Gastroesophageal sphincter (tissue), 4 donors: ENCODE results near the gene PRKAR2A. TPM values are rescaled to one million over a fixed set of nuclear protein-coding genes. Genes with fewer than 3 reads are reported as not detected.
A peak's percentile ranks its signal among the peaks of the same experiment; 100 is the strongest.
"Not testable (repeated sequence)": the region's sequence is repeated elsewhere in the genome, so short reads cannot be mapped to it uniquely, and the experiment has no call there.

ENCODE experiments used
- ATAC-seq: fragments of 150-250 bp; one replicate; pipeline ENCODE4 v1.9.1; 2016; ENCODE audit warnings: mild to moderate bottlenecking, moderate library complexity
- H3K27ac ChIP-seq, 4 donors: fragments of 200-600 bp; sonication (generic) in 3 of 4; 1 replicate in 3 of 4; 2 replicates in 1 of 4; pipeline ENCODE4 v1.5.1; 2016 to 2019
- H3K27me3 ChIP-seq: fragments of 200-600 bp; sonication (generic); one replicate; pipeline ENCODE4 v1.5.1; 2019
- H3K36me3 ChIP-seq, 2 donors: fragments of 200-600 bp; sonication (generic); one replicate each; pipeline ENCODE4 v1.5.1; 2019; ENCODE audit warnings: control low read depth in 1 of 2
- H3K4me1 ChIP-seq, 3 donors: fragments of 200-600 bp; sonication (generic); 1 replicate in 2 of 3; 2 replicates in 1 of 3; pipeline ENCODE4 v1.5.1; 2016 to 2019; ENCODE audit warnings: control low read depth in 2 of 3
- H3K4me3 ChIP-seq, 2 donors: fragments of 200-600 bp; sonication (generic); one replicate each; pipeline ENCODE4 v1.5.1; 2019; ENCODE audit warnings: mild to moderate bottlenecking in 1 of 2, moderate library complexity in 1 of 2
- H3K9me3 ChIP-seq, 3 donors: fragments of 200-600 bp; sonication (generic); one replicate each; pipeline ENCODE4 v1.5.1; 2017 to 2019; ENCODE audit warnings: control low read depth in 2 of 3
- EP300 ChIP-seq: sonication (generic); formaldehyde crosslinking; IDR thresholded peaks from one replicate; pipeline ENCODE4 v1.6.1; 2017; ENCODE audit warnings: antibody characterized with exemption, mild to moderate bottlenecking
- POLR2A ChIP-seq, 2 donors: fragments of 450-650 bp; IDR thresholded peaks; one replicate each; pipeline ENCODE4 v1.6.1; 2017; ENCODE audit warnings: antibody characterized with exemption in 2 of 2, mild to moderate bottlenecking in 2 of 2, moderate library complexity in 1 of 2
- POLR2AphosphoS5 ChIP-seq: sonication (generic); formaldehyde crosslinking; IDR thresholded peaks from one replicate; pipeline ENCODE4 v1.6.1; 2017; ENCODE audit warnings: antibody characterized with exemption
- WGBS, 2 donors: methylation state at CpG; one replicate each; pipeline ENCODE4 v1.1.5; 2018; ENCODE audit warnings: low coverage in 1 of 2; 5-methylcytosine and 5-hydroxymethylcytosine counted together
- total RNA-seq, 4 donors: library from RNA; depleted of rRNA; stranded (reverse); fragments of >200 nt; gene quantifications; one replicate each; pipeline ENCODE4 v1.1.0, GENCODE V29; 2016
- TF ChIP-seq, protein P1 (sequence below), 4 experiments: fragments of 200-600 bp in 2 of 4; fragments of 450-650 bp in 2 of 4; sonication (generic) in 1 of 4; IDR thresholded peaks; one replicate each; pipeline ENCODE4 v1.5.1; 2017 to 2019; ENCODE audit warnings: antibody characterized with exemption in 4 of 4, mild to moderate bottlenecking in 2 of 4, moderate library complexity in 2 of 4

PRKAR2A gene
- total RNA-seq, 4 donors from 2014 or later: 33.7 to 45.0 (median 44.0) TPM

DNA sequence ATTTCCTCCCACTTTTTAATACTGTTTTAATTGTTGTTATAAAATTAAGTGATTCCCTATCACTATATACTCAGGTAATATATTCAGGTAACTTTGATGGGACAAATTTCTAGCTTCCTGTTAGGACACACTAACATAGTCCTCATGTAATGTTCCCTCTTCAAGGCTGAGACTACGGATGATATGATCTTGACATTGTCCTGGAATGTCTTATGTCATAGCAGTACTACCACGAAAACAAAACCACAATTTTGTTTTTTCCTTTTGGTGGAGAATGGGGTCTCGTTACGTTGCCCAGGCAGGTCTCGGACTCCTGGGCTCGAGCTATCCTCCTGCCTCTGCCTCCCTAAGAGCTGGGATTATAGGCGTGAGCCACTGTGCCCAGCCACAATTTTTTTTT is 103.9 kb downstream of the PRKAR2A start:
- Histone ChIP-seq H3K4me3 (no peak overlapping the region), H3K9me3 (no peaks in the 10 kb centered on the region), H3K27ac (no peak overlapping the region), H3K36me3 (peaks cover 0 to 26% of the 10 kb centered on the region in 2 donors), H3K27me3 (no peaks in the 10 kb centered on the region), H3K4me1 (peaks cover 0 to 48% (median 19%) of the 10 kb centered on the region in 3 donors)
- 70 to 95% methylated on average over 3 to 7 of the region's 7 CpGs for WGBS, 2 donors
- no peak for TF ChIP-seq POLR2A (IDR thresholded peaks at IDR 0.05)
- TF ChIP-seq EP300: no peak
- TF ChIP-seq POLR2AphosphoS5: no peak
- TF ChIP-seq, protein P1, sequence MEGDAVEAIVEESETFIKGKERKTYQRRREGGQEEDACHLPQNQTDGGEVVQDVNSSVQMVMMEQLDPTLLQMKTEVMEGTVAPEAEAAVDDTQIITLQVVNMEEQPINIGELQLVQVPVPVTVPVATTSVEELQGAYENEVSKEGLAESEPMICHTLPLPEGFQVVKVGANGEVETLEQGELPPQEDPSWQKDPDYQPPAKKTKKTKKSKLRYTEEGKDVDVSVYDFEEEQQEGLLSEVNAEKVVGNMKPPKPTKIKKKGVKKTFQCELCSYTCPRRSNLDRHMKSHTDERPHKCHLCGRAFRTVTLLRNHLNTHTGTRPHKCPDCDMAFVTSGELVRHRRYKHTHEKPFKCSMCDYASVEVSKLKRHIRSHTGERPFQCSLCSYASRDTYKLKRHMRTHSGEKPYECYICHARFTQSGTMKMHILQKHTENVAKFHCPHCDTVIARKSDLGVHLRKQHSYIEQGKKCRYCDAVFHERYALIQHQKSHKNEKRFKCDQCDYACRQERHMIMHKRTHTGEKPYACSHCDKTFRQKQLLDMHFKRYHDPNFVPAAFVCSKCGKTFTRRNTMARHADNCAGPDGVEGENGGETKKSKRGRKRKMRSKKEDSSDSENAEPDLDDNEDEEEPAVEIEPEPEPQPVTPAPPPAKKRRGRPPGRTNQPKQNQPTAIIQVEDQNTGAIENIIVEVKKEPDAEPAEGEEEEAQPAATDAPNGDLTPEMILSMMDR (IDR thresholded peaks at IDR 0.05): no peak
- ATAC-seq: no peak

DNA sequence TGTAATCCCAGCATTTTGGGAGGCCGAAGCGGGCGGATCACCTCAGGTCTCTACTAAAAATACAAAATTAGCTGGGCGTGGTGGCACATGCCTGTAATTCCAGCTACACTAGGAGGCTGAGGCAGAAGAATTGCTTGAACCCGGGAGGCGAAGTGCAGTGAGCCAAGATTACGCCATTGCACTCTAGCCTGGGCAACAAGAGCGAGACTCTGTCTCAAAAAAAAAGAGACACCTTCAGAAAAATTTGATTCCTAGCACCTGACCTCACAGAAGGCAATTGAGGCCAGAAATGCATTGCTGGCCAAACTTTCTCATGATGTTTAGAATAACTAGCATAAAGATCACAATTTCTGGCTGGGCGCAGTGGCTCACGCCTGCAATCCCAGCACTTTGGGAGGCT is 106.4 kb downstream of the PRKAR2A start:
- peaks cover 0 to 52% (median 28%) of the 10 kb centered on the region in 3 donors for H3K4me1 ChIP-seq
- 96 to 100% methylated on average over 3 to 10 of the region's 10 CpGs for WGBS, 2 donors
- H3K27me3 ChIP-seq: not testable (repeated sequence)

DNA sequence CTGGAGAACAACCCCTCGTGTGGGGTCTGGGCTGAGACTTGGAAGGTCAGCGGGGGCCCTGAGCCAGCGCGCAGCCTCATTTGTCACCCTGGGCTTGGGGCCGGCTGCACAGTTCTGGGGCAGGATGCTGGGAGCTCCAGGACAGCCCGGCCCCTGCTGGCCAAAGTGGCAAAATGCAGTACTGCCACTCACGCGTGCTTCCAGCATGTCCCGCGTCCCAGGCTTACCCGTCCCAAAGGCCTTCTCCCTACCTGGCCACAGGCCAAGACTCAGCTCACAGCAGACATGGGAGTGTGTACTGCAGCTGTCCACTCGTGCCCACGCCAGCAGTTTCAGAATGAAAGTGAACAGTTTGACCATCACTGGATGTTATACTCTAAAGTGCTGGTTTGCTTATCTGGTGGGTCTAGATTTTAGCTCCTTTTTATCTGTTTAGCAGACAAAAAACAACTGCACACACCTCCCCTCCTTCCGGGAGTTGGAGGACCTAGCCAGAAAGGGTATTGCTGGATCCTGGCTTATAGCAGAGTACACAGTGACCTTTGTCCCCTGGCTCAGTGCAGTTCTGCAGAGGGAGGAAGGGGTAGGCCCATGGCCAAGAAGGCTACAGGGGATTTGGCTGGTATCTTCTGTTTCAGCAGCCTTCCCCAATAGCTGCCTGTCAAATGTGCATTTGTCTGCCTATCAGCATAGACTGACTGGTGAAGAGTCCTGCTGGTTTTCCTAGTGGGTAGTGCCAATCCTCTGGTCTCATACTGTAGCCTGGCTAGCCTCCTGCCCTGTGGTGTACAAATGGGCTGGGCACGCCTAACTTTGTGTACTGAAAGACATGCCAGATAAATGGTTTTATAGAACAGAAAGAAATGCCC is 107.5 kb downstream of the PRKAR2A start:
- TF ChIP-seq, protein P1 (IDR thresholded peaks at IDR 0.05): peak; percentile 75 to 94 (median 84)
- TF ChIP-seq POLR2AphosphoS5: peak; percentile 57
- TF ChIP-seq POLR2A (IDR thresholded peaks at IDR 0.05): no peak
- no peak for TF ChIP-seq EP300
- Histone ChIP-seq H3K4me3 (peak overlapping the region in 1 of 2 donors; percentile 20), H3K4me1 (peaks cover 0 to 59% (median 28%) of the 10 kb centered on the region in 3 donors), H3K36me3 (no peaks in the 10 kb centered on the region), H3K27me3 (no peaks in the 10 kb centered on the region), H3K27ac (peak overlapping the region in 3 of 4 donors; percentile 74 to 82 (median 79)), H3K9me3 (no peaks in the 10 kb centered on the region)
- WGBS, 2 donors: 0 to 86% methylated on average over 1 to 6 of the region's 15 CpGs
- ATAC-seq: peak; percentile 93

More for the DNA sequence above, 106.4 kb downstream of the PRKAR2A start:
- peak overlapping the region in 2 of 4 donors; percentile 74 to 79 for H3K27ac ChIP-seq
- not testable (repeated sequence) for ATAC-seq, H3K4me3 ChIP-seq, H3K36me3 ChIP-seq, H3K9me3 ChIP-seq

DNA sequence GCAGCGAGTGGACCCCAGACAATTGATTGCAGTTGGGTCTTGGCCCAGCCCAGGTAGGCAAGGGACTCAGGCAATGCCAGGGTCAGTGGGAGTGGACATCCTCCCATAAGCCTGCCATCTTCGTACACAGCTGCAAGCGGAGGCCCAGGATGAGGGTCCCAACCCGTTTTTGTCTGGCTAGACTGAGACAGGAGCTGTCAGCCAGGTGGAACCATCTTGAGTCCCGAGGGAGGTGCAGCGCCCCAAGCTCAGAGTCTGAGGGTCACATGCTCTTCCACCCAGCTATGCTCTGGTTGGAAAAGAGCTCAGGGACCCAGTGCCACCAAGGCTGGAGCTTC is 108.1 kb downstream of the PRKAR2A start:
- H3K27ac ChIP-seq: peak overlapping the region in 3 of 4 donors; percentile 74 to 82 (median 79)
- peak overlapping the region in 1 of 2 donors; percentile 20 for H3K4me3 ChIP-seq
- H3K9me3 ChIP-seq: no peaks in the 10 kb centered on the region
- no CpG with 5 or more reads among the region's 6 CpGs for WGBS, 2 donors
- H3K4me1 ChIP-seq: peaks cover 0 to 59% (median 28%) of the 10 kb centered on the region in 3 donors
- no peaks in the 10 kb centered on the region for H3K27me3 ChIP-seq
- no peak for TF ChIP-seq POLR2A (IDR thresholded peaks at IDR 0.05)
- H3K36me3 ChIP-seq: no peaks in the 10 kb centered on the region
- peak; percentile 3 for ATAC-seq

DNA sequence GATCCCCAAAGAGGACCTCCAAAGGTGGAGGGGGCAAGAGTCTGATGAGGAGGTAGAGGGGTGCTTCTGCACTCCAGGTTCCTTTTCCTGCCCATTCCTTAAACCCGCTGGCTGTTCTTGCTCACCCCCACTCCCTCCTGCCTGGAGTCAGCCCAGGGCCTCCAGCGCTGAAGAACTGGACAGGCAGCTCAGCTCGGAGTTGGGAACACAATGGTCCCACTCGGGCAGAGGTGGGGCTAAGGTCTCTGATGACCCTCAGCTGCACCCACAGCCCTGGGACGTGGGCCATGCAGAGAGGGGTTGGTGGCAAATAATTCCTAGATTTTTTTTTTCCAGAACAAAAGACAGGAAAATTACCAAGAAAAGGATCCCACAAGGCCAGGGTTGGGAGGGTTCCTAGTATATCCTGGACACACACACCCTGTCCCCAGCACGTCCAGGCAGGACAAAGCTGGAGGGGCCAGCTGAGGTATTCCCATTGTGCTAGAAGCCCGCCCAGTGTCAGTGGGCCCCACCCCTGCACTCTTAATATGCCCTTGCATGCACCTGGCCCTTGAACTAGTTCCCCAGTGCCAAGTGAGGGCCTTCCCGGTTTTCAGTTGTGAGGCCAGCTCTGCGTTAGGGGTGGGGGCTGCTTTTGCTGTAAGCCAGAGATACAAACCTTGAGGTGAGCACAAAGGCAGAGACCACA is 108.6 kb downstream of the PRKAR2A start:
- H3K27ac ChIP-seq: peak overlapping the region in 3 of 4 donors; percentile 74 to 82 (median 79)
- H3K4me3 ChIP-seq: no peak overlapping the region
- H3K27me3 ChIP-seq: no peaks in the 10 kb centered on the region
- H3K4me1 ChIP-seq: peaks cover 0 to 59% (median 28%) of the 10 kb centered on the region in 3 donors
- H3K36me3 ChIP-seq: no peaks in the 10 kb centered on the region
- H3K9me3 ChIP-seq: no peaks in the 10 kb centered on the region
- ATAC-seq: peak; percentile 36
- 49% methylated on average over 4 of the region's 9 CpGs; no CpG with 5 or more reads in 1 of the 2 donors for WGBS, 2 donors
- no peak for TF ChIP-seq POLR2A (IDR thresholded peaks at IDR 0.05)
- TF ChIP-seq, protein P1 (IDR thresholded peaks at IDR 0.05): no peak
